DOHH2 (cell line): ENCODE measurements around the gene UBXN11.

Experiments
- CTCF ChIP-seq: fragments of 200-600 bp; sonication (generic); IDR thresholded peaks from one replicate; pipeline ENCODE4 v1.5.1; 2014; ENCODE audit warnings: antibody characterized with exemption, mild to moderate bottlenecking, low read depth, low read length; ENCODE audit not compliant: poor library complexity, severe bottlenecking
- EZH2phosphoT487 ChIP-seq: fragments of 200-600 bp; sonication (generic); IDR thresholded peaks from 2 replicates; pipeline ENCODE4 v1.6.1; 2017; ENCODE audit warnings: borderline replicate concordance, mild to moderate bottlenecking, antibody characterized with exemption, low read length, moderate library complexity, mixed read lengths

- TF ChIP-seq CTCF (no peak), EZH2phosphoT487 (no peak)
Observed at GRCh38 chr1:26318338-26319064, 12.1 kb upstream of the UBXN11 start.
